Transverse colon (tissue), 4 donors: ENCODE data around the gene ABTB2. TPM values are rescaled to one million over a fixed set of nuclear protein-coding genes. Genes with fewer than 3 reads are reported as not detected.

ENCODE experiments used
- DNase-seq: peaks from one replicate; pipeline ENCODE4 v3.0.0-alpha.2; 2019
- H3K27ac ChIP-seq, 4 donors: fragments of 200-600 bp; sonication (generic); 2 replicates each; pipeline ENCODE4 v1.5.1; 2016 to 2018; ENCODE audit warnings: inconsistent platforms in 4 of 4
- H3K27me3 ChIP-seq: fragments of 200-600 bp; sonication (generic); 2 replicates; pipeline ENCODE4 v1.5.1; 2017; ENCODE audit warnings: inconsistent platforms
- H3K36me3 ChIP-seq, 4 donors: fragments of 200-600 bp; sonication (generic); 2 replicates each; pipeline ENCODE4 v1.5.1; 2017 to 2019; ENCODE audit warnings: inconsistent platforms in 4 of 4
- H3K4me1 ChIP-seq, 4 donors: fragments of 200-600 bp; sonication (generic); 2 replicates each; pipeline ENCODE4 v1.5.1; 2017 to 2020; ENCODE audit warnings: inconsistent platforms in 4 of 4
- H3K4me3 ChIP-seq, 4 donors: fragments of 200-600 bp; sonication (generic); 1 replicate in 1 of 4; 2 replicates in 3 of 4; pipeline versions ENCODE4 v1.5.1 to v1.6.1; 2017 to 2019; ENCODE audit warnings: inconsistent platforms in 4 of 4
- H3K9me3 ChIP-seq, 2 donors: fragments of 200-600 bp; sonication (generic); 2 replicates each; pipeline ENCODE4 v1.5.1; 2017 to 2019; ENCODE audit warnings: inconsistent platforms in 2 of 2
- EP300 ChIP-seq: sonication (generic); formaldehyde crosslinking; IDR thresholded peaks from one replicate; pipeline ENCODE4 v1.6.1; 2017; ENCODE audit warnings: antibody characterized with exemption, low read depth
- POLR2A ChIP-seq: fragments of 450-650 bp; IDR thresholded peaks from one replicate; pipeline ENCODE4 v1.6.1; 2016; ENCODE audit warnings: antibody characterized with exemption, mild to moderate bottlenecking, moderate library complexity
- POLR2AphosphoS5 ChIP-seq, 3 donors: sonication (generic); formaldehyde crosslinking; IDR thresholded peaks; one replicate each; pipeline ENCODE4 v1.6.1; 2016; ENCODE audit warnings: antibody characterized with exemption in 3 of 3
- WGBS, 2 donors: methylation state at CpG; one replicate each; pipeline ENCODE4 v1.1.5; 2018; ENCODE audit warnings: low coverage in 1 of 2; 5-methylcytosine and 5-hydroxymethylcytosine counted together
- in situ Hi-C, 4 donors: fragments of 200-750 bp; cut with MboI; loops; one replicate each; pipeline versions ENCODE4 v1.15.0 to v1.15.1; 2017; ENCODE audit warnings: low sequenced_read_pairs in 3 of 4, low pct_ligation_motif_present in 1 of 4, low pct_unique_long_range_greater_than_20kb in 1 of 4
- intact Hi-C: fragments of 100-400 bp; cut with DNase I; formaldehyde crosslinking; loops from one replicate; pipeline ENCODE4 v1.15.1; 2023; ENCODE audit warnings: low total_unique reads
- total RNA-seq, 4 donors: library from RNA; depleted of rRNA; stranded (reverse); fragments of >200 nt; gene quantifications; one replicate each; pipeline ENCODE4 v1.1.0, GENCODE V29; 2016
- TF ChIP-seq, protein P1 (sequence below), 5 experiments: fragments of 200-600 bp in 3 of 5; fragments of 450-650 bp in 2 of 5; sonication (generic) in 3 of 5; IDR thresholded peaks; 1 replicate in 2 of 5; 2 replicates in 3 of 5; pipeline ENCODE4 v1.5.1; 2016 to 2017; ENCODE audit warnings: antibody characterized with exemption in 5 of 5, inconsistent platforms in 3 of 5, mild to moderate bottlenecking in 2 of 5, moderate library complexity in 1 of 5

ABTB2 gene
- total RNA-seq, 4 donors from 2014 or later: 0.60 to 41.9 (median 20.7) TPM

DNA sequence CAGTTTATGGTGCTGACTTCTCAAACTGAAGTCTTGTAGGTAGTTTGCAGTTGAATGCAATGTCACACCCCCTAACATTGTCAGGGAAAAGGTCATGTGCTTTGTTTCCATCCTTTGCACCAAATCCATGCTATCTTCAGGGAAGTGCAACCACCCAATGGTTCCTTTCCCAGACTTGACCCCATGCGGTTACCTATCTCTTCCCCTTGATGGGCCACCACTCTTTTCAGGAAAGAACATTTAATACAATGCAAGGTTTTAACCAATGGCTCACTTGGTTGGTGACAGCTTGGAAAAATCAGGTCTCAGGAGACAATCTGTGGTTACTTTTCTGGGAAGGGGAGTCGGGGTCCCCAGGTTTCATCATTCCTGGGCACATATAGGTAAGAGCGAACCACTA is 2.1 kb downstream of the ABTB2 start:
- peaks cover 13 to 26% (median 22%) of the 10 kb centered on the region in 4 donors for H3K4me1 ChIP-seq
- H3K27ac ChIP-seq: no peak overlapping the region
- H3K27me3 ChIP-seq: peaks cover 17% of the 10 kb centered on the region
- in situ Hi-C loops (loop anchor here in 2 of 4 donors (25.0 kb wide), 3 partner anchors 368 to 518 kb away; no protein-coding TSS in a partner anchor), intact Hi-C loops (no loop called here)
- no peak for DNase-seq
- H3K36me3 ChIP-seq: no peaks in the 10 kb centered on the region
- WGBS, 2 donors: 100% methylated on average over 3 of the region's 3 CpGs; no CpG with 5 or more reads in 1 of the 2 donors
- TF ChIP-seq, protein P1, sequence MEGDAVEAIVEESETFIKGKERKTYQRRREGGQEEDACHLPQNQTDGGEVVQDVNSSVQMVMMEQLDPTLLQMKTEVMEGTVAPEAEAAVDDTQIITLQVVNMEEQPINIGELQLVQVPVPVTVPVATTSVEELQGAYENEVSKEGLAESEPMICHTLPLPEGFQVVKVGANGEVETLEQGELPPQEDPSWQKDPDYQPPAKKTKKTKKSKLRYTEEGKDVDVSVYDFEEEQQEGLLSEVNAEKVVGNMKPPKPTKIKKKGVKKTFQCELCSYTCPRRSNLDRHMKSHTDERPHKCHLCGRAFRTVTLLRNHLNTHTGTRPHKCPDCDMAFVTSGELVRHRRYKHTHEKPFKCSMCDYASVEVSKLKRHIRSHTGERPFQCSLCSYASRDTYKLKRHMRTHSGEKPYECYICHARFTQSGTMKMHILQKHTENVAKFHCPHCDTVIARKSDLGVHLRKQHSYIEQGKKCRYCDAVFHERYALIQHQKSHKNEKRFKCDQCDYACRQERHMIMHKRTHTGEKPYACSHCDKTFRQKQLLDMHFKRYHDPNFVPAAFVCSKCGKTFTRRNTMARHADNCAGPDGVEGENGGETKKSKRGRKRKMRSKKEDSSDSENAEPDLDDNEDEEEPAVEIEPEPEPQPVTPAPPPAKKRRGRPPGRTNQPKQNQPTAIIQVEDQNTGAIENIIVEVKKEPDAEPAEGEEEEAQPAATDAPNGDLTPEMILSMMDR (IDR thresholded peaks at IDR 0.05): no peak
- TF ChIP-seq EP300: no peak
- TF ChIP-seq POLR2AphosphoS5 (IDR thresholded peaks at IDR 0.05): no peak
- TF ChIP-seq POLR2A: no peak
- H3K4me3 ChIP-seq: peak overlapping the region in 1 of 4 donors; percentile 62
- H3K9me3 ChIP-seq: no peaks in the 10 kb centered on the region

DNA sequence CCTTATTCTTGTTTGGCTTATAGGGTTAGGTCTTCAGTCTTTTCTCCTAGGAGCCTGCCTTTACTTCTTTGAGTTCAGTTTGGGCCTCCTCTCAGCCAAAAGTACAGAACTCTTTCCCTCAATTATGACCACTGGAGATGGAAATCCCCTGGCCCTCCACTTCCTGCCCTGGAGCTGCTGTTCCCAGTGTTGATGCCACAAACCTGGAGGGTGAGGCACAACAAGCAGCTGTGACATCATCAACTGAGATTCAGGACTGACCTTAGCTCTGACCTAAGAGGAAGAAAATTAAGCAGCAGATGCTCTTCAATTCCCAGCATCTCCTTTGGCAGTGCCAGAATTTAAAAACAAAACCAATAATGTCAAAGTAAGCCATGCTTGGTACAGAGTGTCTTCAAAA is 3.0 kb downstream of the ABTB2 start:
- no peak overlapping the region for H3K27ac ChIP-seq
- peaks cover 13 to 26% (median 22%) of the 10 kb centered on the region in 4 donors for H3K4me1 ChIP-seq
- H3K9me3 ChIP-seq: no peaks in the 10 kb centered on the region
- in situ Hi-C loops (loop anchor here in 2 of 4 donors (25.0 kb wide), 3 partner anchors 367 to 517 kb away; no protein-coding TSS in a partner anchor), intact Hi-C loops (no loop called here)
- no peak overlapping the region for H3K4me3 ChIP-seq
- H3K36me3 ChIP-seq: no peaks in the 10 kb centered on the region
- no peak for DNase-seq
- H3K27me3 ChIP-seq: peaks cover 17% of the 10 kb centered on the region
- TF ChIP-seq, protein P1 (IDR thresholded peaks at IDR 0.05): no peak
- TF ChIP-seq POLR2AphosphoS5 (IDR thresholded peaks at IDR 0.05): no peak
- TF ChIP-seq EP300: no peak
- no peak for TF ChIP-seq POLR2A

DNA sequence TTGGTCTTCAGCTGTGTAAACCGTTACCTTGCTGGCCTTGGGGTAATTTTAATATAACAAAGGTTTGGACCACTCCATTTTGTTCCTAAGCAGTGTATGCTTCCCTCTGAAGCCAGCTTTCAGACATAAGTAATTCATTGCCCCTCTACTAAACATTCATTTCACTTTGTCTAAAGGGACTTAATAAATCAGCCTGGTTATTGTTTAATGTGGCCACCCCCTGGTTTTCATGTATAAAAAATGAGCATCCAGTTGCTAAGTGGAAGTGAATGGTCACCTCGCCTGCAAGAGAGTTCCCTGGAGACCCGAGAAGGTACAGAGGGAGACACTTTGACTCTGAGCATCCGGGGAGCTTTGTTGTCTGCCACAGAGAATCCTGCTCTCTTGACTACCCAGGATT is 3.9 kb downstream of the ABTB2 start:
- peaks cover 13 to 25% (median 21%) of the 10 kb centered on the region in 4 donors for H3K4me1 ChIP-seq
- TF ChIP-seq POLR2A (no peak), POLR2AphosphoS5 (IDR thresholded peaks at IDR 0.05) (no peak), EP300 (no peak)
- TF ChIP-seq, protein P1 (IDR thresholded peaks at IDR 0.05): no peak
- H3K9me3 ChIP-seq: no peaks in the 10 kb centered on the region
- peaks cover 17% of the 10 kb centered on the region for H3K27me3 ChIP-seq
- no peak overlapping the region for H3K4me3 ChIP-seq
- H3K36me3 ChIP-seq: no peaks in the 10 kb centered on the region
- in situ Hi-C loops: loop anchor here in 2 of 4 donors (25.0 kb wide), 3 partner anchors 367 to 517 kb away; no protein-coding TSS in a partner anchor
- WGBS, 2 donors: 61 to 90% methylated on average over 3 to 4 of the region's 4 CpGs
- H3K27ac ChIP-seq: no peak overlapping the region
- intact Hi-C loops: no loop called here
- no peak for DNase-seq

DNA sequence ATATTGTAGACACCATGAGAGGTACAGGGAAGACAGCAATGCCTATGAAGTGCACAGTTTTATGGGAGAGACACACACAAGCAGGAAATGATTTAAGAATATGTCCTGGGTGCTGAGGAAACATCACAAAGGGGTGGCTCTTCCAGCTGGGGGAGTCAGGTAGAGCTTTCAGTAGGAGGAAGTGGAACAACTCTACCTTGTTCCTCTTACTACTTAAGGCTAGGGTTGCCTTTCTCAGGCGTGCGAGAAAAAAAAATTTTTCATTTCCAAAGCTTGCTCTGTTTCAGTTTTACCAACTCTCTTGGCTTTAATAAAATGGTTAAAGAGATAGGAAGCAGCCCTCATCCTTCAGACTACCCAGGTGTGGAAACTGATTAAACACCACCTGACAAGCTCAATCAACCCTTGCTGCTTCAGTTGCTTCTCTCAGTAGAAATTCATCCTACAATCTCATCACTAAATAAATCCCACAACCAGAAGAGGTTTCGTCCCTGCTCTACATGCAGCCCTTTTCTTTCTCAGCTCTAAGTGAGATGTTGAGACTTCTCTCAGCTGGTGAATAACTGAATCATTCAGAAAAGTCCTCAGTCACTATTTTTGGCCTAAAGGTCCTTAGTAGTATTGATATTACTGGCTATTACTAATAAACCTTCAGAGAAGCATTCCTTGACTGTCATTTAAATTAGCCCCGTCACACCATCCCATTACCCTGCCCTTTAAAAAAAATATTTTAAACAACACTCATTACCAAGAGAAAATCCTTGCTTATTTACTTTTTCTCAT is 5.9 kb downstream of the ABTB2 start:
- in situ Hi-C loops: loop anchor here in 2 of 4 donors (25.0 kb wide), 3 partner anchors 365 to 515 kb away; no protein-coding TSS in a partner anchor
- intact Hi-C loops: no loop called here
- Histone ChIP-seq H3K4me1 (peaks cover 8 to 16% (median 13%) of the 10 kb centered on the region in 4 donors), H3K27me3 (peaks cover 17% of the 10 kb centered on the region), H3K9me3 (no peaks in the 10 kb centered on the region), H3K36me3 (no peaks in the 10 kb centered on the region), H3K27ac (no peak overlapping the region), H3K4me3 (no peak overlapping the region)
- no peak for DNase-seq
- 78 to 90% methylated on average over 4 of the region's 4 CpGs for WGBS, 2 donors
- TF ChIP-seq, protein P1 (IDR thresholded peaks at IDR 0.05): no peak
- TF ChIP-seq POLR2A: no peak
- TF ChIP-seq EP300: no peak
- TF ChIP-seq POLR2AphosphoS5 (IDR thresholded peaks at IDR 0.05): no peak
